Measurements from ENCODE around the gene TANC2. TPM values are rescaled to one million over a fixed set of nuclear protein-coding genes. Genes with fewer than 3 reads are reported as not detected.

TANC2 gene
- total and polyA plus RNA-seq, 8 donors: 1.1 to 99.1 (median 9.3) TPM

DNA sequence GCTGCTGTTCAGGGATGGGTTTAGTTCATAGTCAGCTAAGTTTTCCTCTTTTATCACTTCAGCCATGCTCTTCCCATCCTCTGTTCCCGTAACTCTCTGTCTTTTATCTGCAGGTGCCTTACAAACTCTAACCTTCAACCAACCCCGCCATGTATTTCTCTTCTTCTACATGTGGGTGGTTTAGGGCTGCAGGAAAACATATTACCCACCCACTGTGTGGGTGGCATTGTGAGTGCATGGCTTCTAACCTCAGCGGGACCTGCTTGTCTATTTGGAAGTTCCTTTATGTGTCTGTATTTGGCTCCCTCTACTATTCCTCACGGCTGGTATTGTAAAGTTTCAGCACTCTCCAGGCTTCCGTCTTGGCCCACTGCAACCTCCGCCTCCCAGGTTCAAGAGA lies 39.0 kb upstream of the TANC2 start:
- Histone ChIP-seq H3K4me1 (no peaks in the 10 kb centered on the region), H3K36me3 (no peaks in the 10 kb centered on the region), H3K27me3 (no peaks in the 10 kb centered on the region), H3K27ac (no peak overlapping the region), H3K4me3 (no peak overlapping the region), H3K9me3 (no peaks in the 10 kb centered on the region)
- intact Hi-C loops (cut with DNase I; ENCODE audit: low total_unique reads): no loop called here
- no peak for DNase-seq
- WGBS, 5 donors: 88 to 95% (median 94%) methylated on average over 6 of the region's 6 CpGs
- TF ChIP-seq EP300 (IDR thresholded peaks at IDR 0.05): no peak
- TF ChIP-seq POLR2AphosphoS5 (IDR thresholded peaks at IDR 0.05): no peak
- TF ChIP-seq, protein P1, sequence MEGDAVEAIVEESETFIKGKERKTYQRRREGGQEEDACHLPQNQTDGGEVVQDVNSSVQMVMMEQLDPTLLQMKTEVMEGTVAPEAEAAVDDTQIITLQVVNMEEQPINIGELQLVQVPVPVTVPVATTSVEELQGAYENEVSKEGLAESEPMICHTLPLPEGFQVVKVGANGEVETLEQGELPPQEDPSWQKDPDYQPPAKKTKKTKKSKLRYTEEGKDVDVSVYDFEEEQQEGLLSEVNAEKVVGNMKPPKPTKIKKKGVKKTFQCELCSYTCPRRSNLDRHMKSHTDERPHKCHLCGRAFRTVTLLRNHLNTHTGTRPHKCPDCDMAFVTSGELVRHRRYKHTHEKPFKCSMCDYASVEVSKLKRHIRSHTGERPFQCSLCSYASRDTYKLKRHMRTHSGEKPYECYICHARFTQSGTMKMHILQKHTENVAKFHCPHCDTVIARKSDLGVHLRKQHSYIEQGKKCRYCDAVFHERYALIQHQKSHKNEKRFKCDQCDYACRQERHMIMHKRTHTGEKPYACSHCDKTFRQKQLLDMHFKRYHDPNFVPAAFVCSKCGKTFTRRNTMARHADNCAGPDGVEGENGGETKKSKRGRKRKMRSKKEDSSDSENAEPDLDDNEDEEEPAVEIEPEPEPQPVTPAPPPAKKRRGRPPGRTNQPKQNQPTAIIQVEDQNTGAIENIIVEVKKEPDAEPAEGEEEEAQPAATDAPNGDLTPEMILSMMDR (IDR thresholded peaks at IDR 0.05): no peak
- no peak for TF ChIP-seq POLR2A (IDR thresholded peaks at IDR 0.05)

DNA sequence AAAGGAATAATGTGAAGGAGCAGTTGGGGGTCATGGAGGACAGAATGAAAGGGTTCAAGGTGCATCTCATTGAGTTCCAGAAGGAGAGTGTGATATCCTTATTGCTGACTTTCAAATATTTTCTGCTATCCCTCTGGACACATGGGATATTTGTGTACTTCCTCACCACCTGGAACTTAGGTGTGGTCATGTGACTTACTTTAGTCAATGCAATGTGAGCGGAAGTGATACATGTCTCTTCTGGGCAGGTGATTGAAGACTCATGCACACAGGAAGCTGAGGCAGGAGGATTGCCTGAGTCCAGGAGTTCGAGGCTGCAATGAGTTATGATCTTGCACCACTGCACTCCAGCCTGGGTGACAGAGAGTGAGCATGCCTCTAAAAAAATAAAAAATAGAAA lies 36.7 kb upstream of the TANC2 start:
- intact Hi-C loops (cut with DNase I; ENCODE audit: low total_unique reads): no loop called here
- TF ChIP-seq EP300 (IDR thresholded peaks at IDR 0.05): no peak
- no peak for TF ChIP-seq POLR2A (IDR thresholded peaks at IDR 0.05)
- TF ChIP-seq, protein P1 (IDR thresholded peaks at IDR 0.05): no peak
- TF ChIP-seq POLR2AphosphoS5 (IDR thresholded peaks at IDR 0.05): no peak
- 88 to 97% (median 93%) methylated on average over 2 of the region's 2 CpGs for WGBS, 5 donors
- no peak overlapping the region for H3K4me3 ChIP-seq
- no peaks in the 10 kb centered on the region for H3K36me3 ChIP-seq
- DNase-seq: no peak
- H3K4me1 ChIP-seq: no peaks in the 10 kb centered on the region
- H3K27ac ChIP-seq: no peak overlapping the region
- no peaks in the 10 kb centered on the region for H3K27me3 ChIP-seq
- no peaks in the 10 kb centered on the region for H3K9me3 ChIP-seq

DNA sequence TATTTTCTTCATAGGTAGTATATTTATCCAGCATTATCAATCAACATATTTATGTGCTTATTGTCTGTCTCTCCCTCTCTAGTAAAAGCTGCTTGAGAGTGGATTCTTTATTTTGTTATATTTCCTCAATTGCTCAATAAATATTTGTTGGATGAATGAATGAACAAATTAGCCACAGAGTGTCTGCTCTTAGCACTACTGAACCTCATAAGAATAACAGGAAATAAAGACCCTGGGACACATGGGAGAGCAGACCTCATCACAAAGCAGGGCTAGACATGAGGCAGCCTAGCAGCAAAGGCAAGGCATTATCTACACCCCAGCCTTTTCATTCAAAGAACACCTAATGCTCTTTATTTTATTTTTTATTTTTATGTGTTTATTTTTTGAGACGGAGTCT lies 34.9 kb upstream of the TANC2 start:
- intact Hi-C loops (cut with DNase I; ENCODE audit: low total_unique reads): no loop called here
- WGBS, 5 donors: 81 to 100% (median 95%) methylated on average over 1 of the region's 1 CpG
- no peaks in the 10 kb centered on the region for H3K4me1 ChIP-seq
- no peaks in the 10 kb centered on the region for H3K9me3 ChIP-seq
- H3K27me3 ChIP-seq: no peaks in the 10 kb centered on the region
- no peaks in the 10 kb centered on the region for H3K36me3 ChIP-seq
- no peak for TF ChIP-seq POLR2AphosphoS5 (IDR thresholded peaks at IDR 0.05)
- no peak for DNase-seq
- no peak overlapping the region for H3K4me3 ChIP-seq
- no peak overlapping the region for H3K27ac ChIP-seq

DNA sequence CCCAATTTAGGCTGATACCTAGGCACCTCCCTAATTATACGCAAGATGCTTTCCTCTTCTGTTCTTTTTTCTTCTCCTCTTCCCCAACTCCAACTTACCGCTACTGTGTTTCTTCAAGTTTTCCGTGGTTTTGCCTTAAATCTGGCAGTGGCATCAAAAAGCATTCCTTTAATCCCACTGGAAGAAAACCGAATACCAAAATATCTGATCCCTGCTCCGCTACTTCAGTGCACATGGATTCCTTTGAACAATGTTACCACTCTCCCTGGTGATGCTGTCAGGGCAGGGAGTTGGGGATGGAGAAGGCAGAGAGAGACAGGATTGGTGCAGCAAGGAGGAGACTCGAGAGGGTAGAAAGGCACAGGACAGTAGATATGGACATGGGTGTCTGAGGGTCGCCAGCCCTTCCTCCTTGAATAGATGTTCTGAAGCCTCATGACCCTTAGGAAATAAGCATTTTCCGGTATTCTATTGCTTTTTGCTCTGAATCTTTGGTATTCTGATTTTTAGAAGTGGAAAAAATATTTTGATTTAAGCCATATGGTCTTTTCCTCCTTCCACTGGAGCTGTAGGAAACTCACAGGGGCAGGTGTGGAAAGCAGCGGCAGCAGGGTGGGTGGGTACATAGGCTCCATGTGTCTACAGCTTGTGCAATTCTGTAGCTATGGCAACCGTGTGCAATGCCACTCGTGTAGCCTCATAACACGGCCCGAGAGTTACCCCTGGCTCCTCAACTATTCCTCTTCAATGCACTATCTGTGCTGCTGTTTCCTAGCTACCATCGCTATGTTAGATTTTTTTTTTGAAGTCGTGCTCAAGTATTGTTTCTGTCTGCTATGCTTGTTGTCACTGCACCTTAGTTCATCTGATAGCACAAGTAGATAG lies 32.3 kb upstream of the TANC2 start:
- no peak for TF ChIP-seq EP300 (IDR thresholded peaks at IDR 0.05)
- TF ChIP-seq POLR2A (IDR thresholded peaks at IDR 0.05): no peak
- TF ChIP-seq, protein P1 (IDR thresholded peaks at IDR 0.05): no peak
- TF ChIP-seq POLR2AphosphoS5 (IDR thresholded peaks at IDR 0.05): no peak
- H3K27ac ChIP-seq: no peak overlapping the region
- intact Hi-C loops (cut with DNase I; ENCODE audit: low total_unique reads): no loop called here
- no peak overlapping the region for H3K4me3 ChIP-seq
- H3K9me3 ChIP-seq: peaks cover 0 to 5% (median 0%) of the 10 kb centered on the region in 4 donors
- DNase-seq: peak in 1 of 2 donors; percentile 60
- no peaks in the 10 kb centered on the region for H3K4me1 ChIP-seq
- H3K27me3 ChIP-seq: no peaks in the 10 kb centered on the region
- no peaks in the 10 kb centered on the region for H3K36me3 ChIP-seq
- WGBS, 5 donors: 63 to 74% (median 70%) methylated on average over 15 of the region's 15 CpGs

DNA sequence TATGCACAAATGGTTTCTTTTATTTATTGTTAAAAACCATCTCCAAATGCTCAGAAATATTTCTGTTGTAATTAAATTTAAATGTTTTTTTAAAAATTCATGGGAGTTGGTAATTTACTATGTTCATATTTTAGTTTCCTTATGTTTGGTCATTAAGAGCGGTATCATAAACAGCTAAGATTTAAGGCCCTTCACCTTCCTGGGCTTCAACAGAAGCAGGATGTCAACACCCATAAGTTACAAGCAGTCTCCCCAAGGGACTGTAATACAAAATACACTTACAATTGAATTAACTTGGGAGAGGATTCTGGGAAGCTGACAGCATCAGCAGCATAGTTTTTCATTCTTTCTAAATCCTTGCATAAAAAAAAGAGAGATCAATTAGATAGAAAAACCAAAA lies 30.9 kb upstream of the TANC2 start:
- intact Hi-C loops (cut with DNase I; ENCODE audit: low total_unique reads): no loop called here
- H3K4me3 ChIP-seq: no peak overlapping the region
- no peak overlapping the region for H3K27ac ChIP-seq
- H3K27me3 ChIP-seq: no peaks in the 10 kb centered on the region
- 88 to 100% (median 96%) methylated on average over 1 of the region's 1 CpG for WGBS, 5 donors
- peaks cover 0 to 5% (median 0%) of the 10 kb centered on the region in 4 donors for H3K9me3 ChIP-seq
- TF ChIP-seq EP300 (IDR thresholded peaks at IDR 0.05) (no peak), POLR2A (IDR thresholded peaks at IDR 0.05) (no peak), POLR2AphosphoS5 (IDR thresholded peaks at IDR 0.05) (no peak)
- TF ChIP-seq, protein P1 (IDR thresholded peaks at IDR 0.05): no peak
- H3K4me1 ChIP-seq: no peaks in the 10 kb centered on the region
- no peaks in the 10 kb centered on the region for H3K36me3 ChIP-seq
- no peak for DNase-seq
